GM15510 (cell line): ENCODE data around the gene OR2A42.
"Not testable (repeated sequence)": the region's sequence is repeated elsewhere in the genome, so short reads cannot be mapped to it uniquely, and the experiment has no call there.

Experiments used
- POLR2A ChIP-seq: IDR thresholded peaks from 3 replicates; pipeline ENCODE4 v1.6.1; 2011; ENCODE audit warnings: borderline replicate concordance; ENCODE audit not compliant: insufficient read length; ENCODE audit errors: extremely low read depth

OR2A42 gene

GRCh38 chr7:144239365-144239764 is at the start of gene OR2A42:
Gene OR2A42, minus strand, starts transcription at chr7:144239605. Its CDS starts 6,762 bp downstream, at chr7:144232843.
- not testable (repeated sequence) for TF ChIP-seq POLR2A

- not testable (repeated sequence) for TF ChIP-seq POLR2A
Observed at GRCh38 chr7:144269188-144269587, 29.8 kb upstream of the OR2A42 start, which contains the start of gene CTAGE8. Gene CTAGE8, minus strand, starts transcription at chr7:144269288. Its CDS starts 38 bp downstream, at chr7:144269250.

- not testable (repeated sequence) for TF ChIP-seq POLR2A
Observed at GRCh38 chr7:144264692-144265091, 25.3 kb upstream of the OR2A42 start, which contains the start of gene OR2A7. Gene OR2A7, minus strand, starts transcription at chr7:144264792. Its CDS starts 5,164 bp downstream, at chr7:144259628.

- TF ChIP-seq POLR2A = no peak
Observed at GRCh38 chr7:144256112-144256511, 16.7 kb upstream of the OR2A42 start.

- no peak for TF ChIP-seq POLR2A
Observed at GRCh38 chr7:144255471-144255897, 16.1 kb upstream of the OR2A42 start.

- not testable (repeated sequence) for TF ChIP-seq POLR2A
Observed at GRCh38 chr7:144195212-144195872, 44.1 kb downstream of the OR2A42 start, which contains the start of gene ARHGEF35. Gene ARHGEF35, minus strand, starts transcription at chr7:144195833. Its CDS starts 7,450 bp downstream, at chr7:144188383.

- TF ChIP-seq POLR2A = not testable (repeated sequence)
Observed at GRCh38 chr7:144183166-144183565, 56.2 kb downstream of the OR2A42 start, which contains the start of gene CTAGE4. Gene CTAGE4, plus strand, starts transcription at chr7:144183466. Its CDS starts 38 bp downstream, at chr7:144183504.
